HepG2 (cell line): ENCODE data around the gene TARDBP. TPM values are rescaled to one million over a fixed set of nuclear protein-coding genes. Genes with fewer than 3 reads are reported as not detected.
A peak's percentile ranks its signal among the peaks of the same experiment; 100 is the strongest.

Experiments
- AGO2 ChIP-seq: fragments of 200-400 bp; formaldehyde crosslinking; optimal IDR thresholded peaks from 2 replicates; pipeline ENCODE3; 2017; ENCODE audit warnings: mild to moderate bottlenecking, low read depth, low read length, moderate library complexity
- AHR ChIP-seq: IDR thresholded peaks from 2 replicates; pipeline ENCODE4 v1.6.1; 2018; ENCODE audit warnings: missing genetic modification reagents, missing compliant biosample characterization
- ARNTL ChIP-seq: sonication (generic); formaldehyde crosslinking; IDR thresholded peaks from 2 replicates; pipeline ENCODE4 v1.4.0; 2020; ENCODE audit warnings: mild to moderate bottlenecking, missing genetic modification reagents
- BCL3 ChIP-seq: sonication (generic); formaldehyde crosslinking; IDR thresholded peaks from 2 replicates; pipeline ENCODE4 v1.5.1; 2020; ENCODE audit warnings: mild to moderate bottlenecking, missing genetic modification reagents, moderate library complexity
- FOSL1 ChIP-seq: sonication (generic); formaldehyde crosslinking; IDR thresholded peaks from 2 replicates; pipeline ENCODE4 v1.9.0; 2021; ENCODE audit warnings: missing genetic modification reagents, borderline replicate concordance
- FOSL2 ChIP-seq: sonication (generic); formaldehyde crosslinking; IDR thresholded peaks from 2 replicates; pipeline ENCODE4 v1.4.0; 2020; ENCODE audit warnings: missing genetic modification reagents
- ISX ChIP-seq: sonication (generic); formaldehyde crosslinking; conservative IDR thresholded peaks from 2 replicates; pipeline ENCODE4 v1.5.0; 2020; ENCODE audit warnings: missing genetic modification reagents
- MATR3 ChIP-seq: sonication (generic); formaldehyde crosslinking; IDR thresholded peaks from 2 replicates; pipeline ENCODE4 v1.4.0; 2020; ENCODE audit warnings: missing genetic modification reagents
- MTA1 ChIP-seq: sonication (generic); formaldehyde crosslinking; IDR thresholded peaks from 2 replicates; pipeline ENCODE4 v1.4.0; 2020; ENCODE audit warnings: missing genetic modification reagents, mild to moderate bottlenecking, borderline replicate concordance
- PCBP1 ChIP-seq: fragments of 200-400 bp; formaldehyde crosslinking; IDR thresholded peaks from 2 replicates; pipeline ENCODE4 v1.6.1; 2017; ENCODE audit warnings: mild to moderate bottlenecking, low read depth, low read length, borderline replicate concordance
- POLR2A ChIP-seq, 2 experiments: IDR thresholded peaks; 2 replicates each; pipeline ENCODE4 v1.6.1; 2011; ENCODE audit warnings: low read depth in 2 of 2, low read length in 2 of 2, mild to moderate bottlenecking in 1 of 2, moderate library complexity in 1 of 2; ENCODE audit not compliant: insufficient read depth in 1 of 2
- POLR2G ChIP-seq: fragments of 200-400 bp; formaldehyde crosslinking; IDR thresholded peaks from 2 replicates; pipeline ENCODE4 v1.6.1; 2018; ENCODE audit warnings: mild to moderate bottlenecking, low read depth, low read length, moderate library complexity
- PPARG ChIP-seq: conservative IDR thresholded peaks from 2 replicates; pipeline ENCODE4 v1.6.1; 2016; ENCODE audit warnings: missing biosample characterization, missing genetic modification reagents
- SP5 ChIP-seq: IDR thresholded peaks from 2 replicates; pipeline ENCODE4 v1.6.1; 2016; ENCODE audit warnings: low read depth, borderline replicate concordance
- THAP11 ChIP-seq: IDR thresholded peaks from 2 replicates; pipeline ENCODE4 v1.6.1; 2016; ENCODE audit warnings: missing biosample characterization, missing genetic modification reagents
- ZNF607 ChIP-seq: sonication (generic); formaldehyde crosslinking; IDR thresholded peaks from 2 replicates; pipeline ENCODE4 v1.5.1; 2020; ENCODE audit warnings: missing genetic modification reagents, mild to moderate bottlenecking, borderline replicate concordance
- ZNF878 ChIP-seq: sonication (generic); formaldehyde crosslinking; IDR thresholded peaks from 2 replicates; pipeline ENCODE4 v1.8.1; 2023; ENCODE audit warnings: mild to moderate bottlenecking, missing genetic modification reagents, moderate library complexity
- polyA plus RNA-seq, 8 experiments: library from polyadenylated mRNA; depleted of rRNA in 3 of 8; stranded (reverse) in 7 of 8; unstranded in 1 of 8; fragments of >200 nt; fragmentation: Illumina TruSeq in 4 of 8; extraction: Trizol in 4 of 8; gene quantifications; 2 replicates each; pipeline versions ENCODE4 v1.2.1 to v1.2.3, GENCODE V29; 2011 to 2016; ENCODE audit warnings: low read depth in 4 of 8, missing spikeins in 1 of 8, mixed read lengths in 1 of 8; ENCODE audit not compliant: insufficient read depth in 1 of 8
- total RNA-seq, 5 experiments: library from RNA; depleted of rRNA; stranded (reverse); fragments of >200 nt; fragmentation: Illumina TruSeq; extraction: Trizol; gene quantifications; 2 replicates each; pipeline ENCODE4 v1.2.3, GENCODE V29; 2016; ENCODE audit warnings: low read depth in 1 of 5
- TF ChIP-seq, protein P1 (sequence below): sonication (generic); formaldehyde crosslinking; IDR thresholded peaks from one replicate; pipeline ENCODE4 v1.5.1; 2020; ENCODE audit warnings: mild to moderate bottlenecking, missing genetic modification reagents; ENCODE audit errors: not compliant biosample characterization
- TF ChIP-seq, protein P2 (sequence below): sonication (generic); formaldehyde crosslinking; IDR thresholded peaks from 2 replicates; pipeline ENCODE4 v1.5.0; 2020; ENCODE audit warnings: mild to moderate bottlenecking, missing genetic modification reagents

Gene TARDBP
- total and polyA plus RNA-seq, 2 of the 13 experiments (the other 11 are each of a cell fraction or from before 2014, with no cell fraction given), result 62.4 to 93.0 TPM

DNA sequence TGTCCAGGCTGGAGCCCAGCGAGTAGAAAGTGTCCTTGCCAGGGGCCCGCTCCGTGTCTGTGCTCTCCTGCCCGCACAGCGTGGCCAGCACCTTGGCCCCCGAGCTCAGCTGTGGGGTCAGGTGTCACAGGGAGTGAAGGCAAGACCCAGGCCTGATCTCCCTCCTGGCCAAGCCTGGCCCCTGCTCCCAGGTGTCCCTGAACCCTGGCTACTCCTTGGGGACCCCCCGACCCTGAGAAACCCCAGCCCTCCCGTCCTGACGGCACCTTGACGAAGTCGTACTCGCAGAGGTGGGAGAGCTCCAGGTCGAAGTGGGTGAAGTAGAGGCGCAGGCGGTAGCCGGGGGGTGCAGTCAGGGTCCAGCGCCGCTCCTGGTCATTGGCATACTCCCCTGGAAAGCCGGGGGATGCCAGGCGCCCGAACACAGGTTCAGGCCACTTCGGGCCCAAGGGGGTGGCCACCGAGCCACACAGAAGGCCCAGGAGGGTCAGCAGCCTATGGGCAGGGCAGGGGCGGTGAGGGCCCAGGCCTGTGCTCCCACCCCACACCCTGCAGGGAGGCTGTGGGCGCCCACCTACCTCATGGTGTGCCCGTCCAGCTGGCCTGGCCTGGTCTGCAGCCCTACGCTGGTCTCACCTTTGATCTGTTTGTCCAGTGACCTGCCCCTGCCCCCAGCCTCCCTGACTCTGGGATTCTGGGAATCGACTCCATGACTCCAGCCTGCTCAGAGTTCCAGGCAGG lies 34.3 kb downstream of the TARDBP start, which contains the start of gene MASP2 (continued):
- TF ChIP-seq, protein P1, sequence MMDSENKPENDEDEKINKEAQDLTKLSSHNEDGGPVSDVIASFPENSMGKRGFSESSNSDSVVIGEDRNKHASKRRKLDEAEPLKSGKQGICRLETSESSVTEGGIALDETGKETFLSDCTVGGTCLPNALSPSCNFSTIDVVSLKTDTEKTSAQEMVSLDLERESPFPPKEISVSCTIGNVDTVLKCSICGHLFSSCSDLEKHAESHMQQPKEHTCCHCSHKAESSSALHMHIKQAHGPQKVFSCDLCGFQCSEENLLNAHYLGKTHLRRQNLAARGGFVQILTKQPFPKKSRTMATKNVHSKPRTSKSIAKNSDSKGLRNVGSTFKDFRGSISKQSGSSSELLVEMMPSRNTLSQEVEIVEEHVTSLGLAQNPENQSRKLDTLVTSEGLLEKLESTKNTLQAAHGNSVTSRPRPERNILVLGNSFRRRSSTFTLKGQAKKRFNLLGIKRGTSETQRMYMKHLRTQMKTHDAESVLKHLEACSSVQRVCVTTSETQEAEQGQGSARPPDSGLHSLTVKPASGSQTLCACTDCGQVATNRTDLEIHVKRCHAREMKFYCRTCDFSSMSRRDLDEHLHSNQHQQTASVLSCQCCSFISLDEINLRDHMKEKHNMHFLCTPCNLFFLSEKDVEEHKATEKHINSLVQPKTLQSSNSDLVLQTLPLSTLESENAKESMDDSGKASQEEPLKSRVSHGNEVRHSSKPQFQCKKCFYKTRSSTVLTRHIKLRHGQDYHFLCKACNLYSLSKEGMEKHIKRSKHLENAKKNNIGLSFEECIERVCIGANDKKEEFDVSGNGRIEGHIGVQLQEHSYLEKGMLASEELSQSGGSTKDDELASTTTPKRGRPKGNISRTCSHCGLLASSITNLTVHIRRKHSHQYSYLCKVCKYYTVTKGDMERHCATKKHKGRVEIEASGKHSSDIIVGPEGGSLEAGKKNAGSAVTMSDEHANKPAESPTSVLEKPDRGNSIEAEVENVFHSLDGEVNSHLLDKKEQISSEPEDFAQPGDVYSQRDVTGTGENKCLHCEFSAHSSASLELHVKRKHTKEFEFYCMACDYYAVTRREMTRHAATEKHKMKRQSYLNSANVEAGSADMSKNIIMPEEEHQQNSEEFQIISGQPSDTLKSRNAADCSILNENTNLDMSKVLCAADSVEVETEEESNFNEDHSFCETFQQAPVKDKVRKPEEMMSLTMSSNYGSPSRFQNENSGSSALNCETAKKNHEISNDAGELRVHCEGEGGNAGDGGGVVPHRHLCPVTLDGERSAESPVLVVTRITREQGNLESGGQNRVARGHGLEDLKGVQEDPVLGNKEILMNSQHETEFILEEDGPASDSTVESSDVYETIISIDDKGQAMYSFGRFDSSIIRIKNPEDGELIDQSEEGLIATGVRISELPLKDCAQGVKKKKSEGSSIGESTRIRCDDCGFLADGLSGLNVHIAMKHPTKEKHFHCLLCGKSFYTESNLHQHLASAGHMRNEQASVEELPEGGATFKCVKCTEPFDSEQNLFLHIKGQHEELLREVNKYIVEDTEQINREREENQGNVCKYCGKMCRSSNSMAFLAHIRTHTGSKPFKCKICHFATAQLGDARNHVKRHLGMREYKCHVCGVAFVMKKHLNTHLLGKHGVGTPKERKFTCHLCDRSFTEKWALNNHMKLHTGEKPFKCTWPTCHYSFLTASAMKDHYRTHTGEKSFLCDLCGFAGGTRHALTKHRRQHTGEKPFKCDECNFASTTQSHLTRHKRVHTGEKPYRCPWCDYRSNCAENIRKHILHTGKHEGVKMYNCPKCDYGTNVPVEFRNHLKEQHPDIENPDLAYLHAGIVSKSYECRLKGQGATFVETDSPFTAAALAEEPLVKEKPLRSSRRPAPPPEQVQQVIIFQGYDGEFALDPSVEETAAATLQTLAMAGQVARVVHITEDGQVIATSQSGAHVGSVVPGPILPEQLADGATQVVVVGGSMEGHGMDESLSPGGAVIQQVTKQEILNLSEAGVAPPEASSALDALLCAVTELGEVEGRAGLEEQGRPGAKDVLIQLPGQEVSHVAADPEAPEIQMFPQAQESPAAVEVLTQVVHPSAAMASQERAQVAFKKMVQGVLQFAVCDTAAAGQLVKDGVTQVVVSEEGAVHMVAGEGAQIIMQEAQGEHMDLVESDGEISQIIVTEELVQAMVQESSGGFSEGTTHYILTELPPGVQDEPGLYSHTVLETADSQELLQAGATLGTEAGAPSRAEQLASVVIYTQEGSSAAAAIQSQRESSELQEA (CRISPR knock-in tag), result peak; percentile 50
- TF ChIP-seq BCL3 (CRISPR knock-in tag) (peak; percentile 64; the same call in 1 of the 2 replicates), ZNF878 (no peak), MATR3 (CRISPR knock-in tag) (no peak), FOSL1 (CRISPR knock-in tag) (no peak), POLR2G (peak; percentile 89), PPARG (CRISPR knock-in tag) (peak; percentile 41; the same call in 1 of the 2 replicates), POLR2A (IDR thresholded peaks at IDR 0.05; ENCODE audit: insufficient read depth in 1 of 2, low read depth in 2 of 2, low read length in 2 of 2) (peak; percentile 80 to 89), PCBP1 (no peak), MTA1 (CRISPR knock-in tag) (0 out of 2 replicates have a peak, but pooled peaks have one; percentile 20), ARNTL (CRISPR knock-in tag) (0 out of 2 replicates have a peak, but pooled peaks have one; percentile 64), THAP11 (CRISPR knock-in tag) (0 out of 2 replicates have a peak, but pooled peaks have one; percentile 44), AGO2 (peak; percentile 52), FOSL2 (peak; percentile 18; the same call in 1 of the 2 replicates), AHR (peak; percentile 58; the same call in 1 of the 2 replicates), SP5 (CRISPR knock-in tag) (no peak), ZNF607 (CRISPR knock-in tag) (0 out of 2 replicates have a peak, but pooled peaks have one; percentile 23), ISX (CRISPR knock-in tag) (no peak)
- TF ChIP-seq, protein P2, sequence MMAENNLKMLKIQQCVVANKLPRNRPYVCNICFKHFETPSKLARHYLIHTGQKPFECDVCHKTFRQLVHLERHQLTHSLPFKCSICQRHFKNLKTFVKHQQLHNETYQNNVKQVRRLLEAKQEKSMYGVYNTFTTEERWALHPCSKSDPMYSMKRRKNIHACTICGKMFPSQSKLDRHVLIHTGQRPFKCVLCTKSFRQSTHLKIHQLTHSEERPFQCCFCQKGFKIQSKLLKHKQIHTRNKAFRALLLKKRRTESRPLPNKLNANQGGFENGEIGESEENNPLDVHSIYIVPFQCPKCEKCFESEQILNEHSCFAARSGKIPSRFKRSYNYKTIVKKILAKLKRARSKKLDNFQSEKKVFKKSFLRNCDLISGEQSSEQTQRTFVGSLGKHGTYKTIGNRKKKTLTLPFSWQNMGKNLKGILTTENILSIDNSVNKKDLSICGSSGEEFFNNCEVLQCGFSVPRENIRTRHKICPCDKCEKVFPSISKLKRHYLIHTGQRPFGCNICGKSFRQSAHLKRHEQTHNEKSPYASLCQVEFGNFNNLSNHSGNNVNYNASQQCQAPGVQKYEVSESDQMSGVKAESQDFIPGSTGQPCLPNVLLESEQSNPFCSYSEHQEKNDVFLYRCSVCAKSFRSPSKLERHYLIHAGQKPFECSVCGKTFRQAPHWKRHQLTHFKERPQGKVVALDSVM (CRISPR knock-in tag), result no peak
